Neutrophil (primary cell): ENCODE measurements around the gene ANKRD45.
"Not testable (repeated sequence)": the region's sequence is repeated elsewhere in the genome, so short reads cannot be mapped to it uniquely, and the experiment has no call there.

Source experiments
- H3K27ac ChIP-seq: fragments of 200-600 bp; sonication (generic); 2 replicates; pipeline ENCODE4 v1.5.1; 2016; ENCODE audit warnings: mild to moderate bottlenecking, moderate library complexity
- H3K27me3 ChIP-seq: fragments of 200-600 bp; sonication (generic); 2 replicates; pipeline ENCODE4 v1.6.0; 2016; ENCODE audit warnings: mild to moderate bottlenecking
- H3K36me3 ChIP-seq: fragments of 200-600 bp; sonication (generic); 2 replicates; pipeline ENCODE4 v1.5.1; 2017
- H3K4me1 ChIP-seq, 2 experiments: fragments of 200-600 bp in 1 of 2; sonication (generic) in 1 of 2; 1 replicate in 1 of 2; 2 replicates in 1 of 2; pipeline versions ENCODE4 v1.5.1 to v1.6.1; 2013 to 2016; ENCODE audit warnings: low read depth in 1 of 2, low read length in 1 of 2, mild to moderate bottlenecking in 1 of 2, moderate library complexity in 1 of 2; ENCODE audit not compliant: control insufficient read depth in 1 of 2, insufficient read depth in 1 of 2
- H3K4me3 ChIP-seq, 2 experiments: fragments of 200-600 bp in 1 of 2; sonication (generic) in 1 of 2; 1 replicate in 1 of 2; 2 replicates in 1 of 2; pipeline ENCODE4 v1.5.1; 2013 to 2016; ENCODE audit warnings: low read depth in 1 of 2, low read length in 1 of 2, mild to moderate bottlenecking in 1 of 2, moderate library complexity in 1 of 2
- H3K9me3 ChIP-seq: fragments of 200-600 bp; sonication (generic); 2 replicates; pipeline ENCODE4 v1.5.1; 2016
- CTCF ChIP-seq: fragments of 200-600 bp; sonication (generic); IDR thresholded peaks from 2 replicates; pipeline ENCODE4 v1.5.1; 2016; ENCODE audit warnings: antibody characterized with exemption

ANKRD45 gene

GRCh38 chr1:173660306-173660705 is 9.3 kb downstream of the ANKRD45 start:
- no peak overlapping the region for H3K4me3 ChIP-seq
- no peak overlapping the region for H3K27ac ChIP-seq
- no peaks in the 10 kb centered on the region for H3K36me3 ChIP-seq
- H3K4me1 ChIP-seq, result no peaks in the 10 kb centered on the region
- no peaks in the 10 kb centered on the region for H3K27me3 ChIP-seq
- no peak for TF ChIP-seq CTCF
- no peaks in the 10 kb centered on the region for H3K9me3 ChIP-seq

- H3K4me1 ChIP-seq, result no peaks in the 10 kb centered on the region
- TF ChIP-seq CTCF, result no peak
- no peaks in the 10 kb centered on the region for H3K36me3 ChIP-seq
- H3K27me3 ChIP-seq, result no peaks in the 10 kb centered on the region
- no peak overlapping the region for H3K27ac ChIP-seq
- no peaks in the 10 kb centered on the region for H3K9me3 ChIP-seq
- H3K4me3 ChIP-seq, result no peak overlapping the region
Observed at GRCh38 chr1:173648880-173649605, 20.6 kb downstream of the ANKRD45 start.

- H3K27me3 ChIP-seq, result no peaks in the 10 kb centered on the region
- H3K36me3 ChIP-seq, result no peaks in the 10 kb centered on the region
- no peak overlapping the region for H3K27ac ChIP-seq
- H3K9me3 ChIP-seq, result no peaks in the 10 kb centered on the region
- TF ChIP-seq CTCF, result no peak
- H3K4me1 ChIP-seq, result no peaks in the 10 kb centered on the region
- H3K4me3 ChIP-seq, result no peak overlapping the region
Observed at GRCh38 chr1:173646656-173647055, 23.0 kb downstream of the ANKRD45 start.

GRCh38 chr1:173642450-173643139 is 27.1 kb downstream of the ANKRD45 start:
- H3K27me3 ChIP-seq, H3K27ac ChIP-seq, H3K9me3 ChIP-seq, H3K4me1 ChIP-seq, H3K36me3 ChIP-seq, H3K4me3 ChIP-seq: not testable (repeated sequence)

- TF ChIP-seq CTCF, result no peak
- H3K4me3 ChIP-seq, result no peak overlapping the region
- H3K9me3 ChIP-seq, result no peaks in the 10 kb centered on the region
- H3K36me3 ChIP-seq, result no peaks in the 10 kb centered on the region
- H3K27ac ChIP-seq, result no peak overlapping the region
- H3K4me1 ChIP-seq, result no peaks in the 10 kb centered on the region
- no peaks in the 10 kb centered on the region for H3K27me3 ChIP-seq
Observed at GRCh38 chr1:173639102-173639501, 30.5 kb downstream of the ANKRD45 start.
